GM18498 (cell line): ENCODE data around the gene HDAC4.

Source experiments
- ATAC-seq: cut with Tn5 transposase; IDR thresholded peaks from one replicate; pipeline ENCODE4 v1.9.1; 2021; ENCODE audit warnings: mild to moderate bottlenecking, moderate library complexity; ENCODE audit not compliant: unreplicated experiment

The HDAC4 gene

DNA sequence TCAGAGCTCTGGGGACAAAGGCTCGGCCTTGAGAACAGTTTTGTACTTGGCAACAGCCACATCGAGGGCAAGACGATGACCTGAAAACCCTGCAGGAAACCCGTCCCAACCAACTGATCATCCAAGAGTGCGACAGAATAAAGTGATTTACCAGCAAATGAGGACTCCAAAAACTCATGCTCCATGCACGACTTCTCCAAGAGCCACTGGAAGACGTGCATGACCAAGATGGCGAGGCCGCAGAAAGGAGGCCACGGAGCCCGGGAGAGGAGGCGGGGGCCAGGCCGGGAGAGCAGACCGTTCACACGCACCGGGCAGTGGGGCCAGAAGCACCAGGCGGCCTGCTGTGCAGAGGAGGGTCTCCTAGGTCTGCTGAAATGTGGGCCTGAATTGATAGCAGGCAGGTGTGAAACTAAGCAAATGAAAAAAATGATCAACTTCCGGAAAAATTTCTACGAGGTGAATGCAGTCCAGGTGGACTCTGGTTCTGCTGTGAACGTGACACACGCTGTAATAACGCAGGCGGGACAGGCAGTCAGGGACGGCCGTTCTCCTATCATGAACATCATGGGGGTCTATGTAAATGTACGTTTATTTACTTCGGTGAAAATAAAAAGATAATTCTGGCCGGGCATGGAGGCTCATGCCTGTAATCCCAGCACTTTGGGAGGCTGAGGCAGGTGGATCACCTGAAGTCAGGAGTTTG is 252.2 kb downstream of the HDAC4 start:
- ATAC-seq, result no peak

DNA sequence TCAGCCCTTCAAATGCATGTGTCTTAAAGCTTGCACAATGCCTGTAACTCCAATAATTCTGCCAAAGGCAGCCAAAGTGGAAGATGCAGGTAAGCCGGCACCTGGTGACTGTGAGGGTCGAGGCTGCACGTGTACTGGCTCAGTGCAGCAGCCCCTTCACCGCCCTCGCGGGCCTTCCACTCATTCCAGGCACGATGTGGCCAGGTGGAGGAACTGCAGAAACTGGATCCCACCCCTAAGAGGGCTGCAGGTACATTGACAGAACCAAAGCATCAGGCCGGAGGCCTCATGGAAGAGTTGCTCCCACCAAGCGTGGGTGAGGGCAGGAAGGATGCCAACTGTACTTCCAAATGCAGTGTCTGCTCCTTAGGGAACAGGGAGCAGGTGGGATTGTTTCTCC is 253.4 kb downstream of the HDAC4 start:
- no peak for ATAC-seq

DNA sequence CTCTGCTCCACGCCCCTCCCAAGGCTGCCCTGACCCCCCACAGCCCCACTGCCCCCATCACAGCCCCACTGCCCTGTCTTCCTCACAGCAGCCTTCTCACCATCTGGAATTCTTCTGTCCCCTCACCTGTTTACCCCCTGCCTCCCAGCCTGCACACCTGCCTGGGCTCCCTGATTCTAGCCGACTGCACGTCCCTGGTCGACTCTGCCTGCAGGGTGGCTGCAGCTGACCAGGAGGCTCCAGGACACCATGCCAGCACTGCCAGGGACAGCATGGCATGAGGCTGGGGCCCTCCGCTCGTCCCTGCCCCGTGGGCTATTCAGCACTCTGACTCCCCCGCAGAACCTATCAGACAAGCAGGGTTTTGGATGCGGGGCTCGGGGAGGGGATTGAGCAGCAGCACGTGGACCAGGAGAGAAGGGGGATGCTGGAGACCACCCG is 254.1 kb downstream of the HDAC4 start:
- ATAC-seq, result no peak

DNA sequence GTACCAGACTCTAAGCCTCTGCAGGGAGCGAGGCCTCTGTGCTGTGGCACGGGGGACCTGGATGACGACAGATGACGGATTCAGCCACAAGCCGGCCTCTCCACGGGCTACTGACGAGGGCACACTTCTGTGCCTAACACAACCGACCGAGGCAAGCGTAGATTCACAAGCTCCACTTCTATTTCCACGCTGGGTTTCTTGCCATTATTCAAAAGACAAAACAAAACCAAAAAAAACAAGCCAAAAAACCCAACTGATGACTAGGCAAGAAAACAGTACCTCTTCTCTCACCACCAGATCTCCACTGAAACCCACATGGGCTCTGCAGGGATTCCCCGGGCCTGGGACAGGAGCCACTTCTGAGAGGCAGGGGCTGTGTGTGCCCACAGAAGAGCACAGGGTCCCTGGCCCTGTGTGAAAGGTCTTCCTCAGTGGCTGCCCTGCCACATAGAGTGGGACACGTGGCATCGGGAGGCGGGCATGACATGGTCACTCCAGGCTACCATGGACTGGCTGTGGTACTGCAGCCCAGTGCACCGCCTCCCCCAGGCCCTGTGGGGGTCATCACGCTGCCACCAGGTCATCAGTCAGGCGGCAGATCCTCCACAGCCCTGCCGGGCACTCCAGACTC is 254.7 kb downstream of the HDAC4 start:
- ATAC-seq, result no peak

DNA sequence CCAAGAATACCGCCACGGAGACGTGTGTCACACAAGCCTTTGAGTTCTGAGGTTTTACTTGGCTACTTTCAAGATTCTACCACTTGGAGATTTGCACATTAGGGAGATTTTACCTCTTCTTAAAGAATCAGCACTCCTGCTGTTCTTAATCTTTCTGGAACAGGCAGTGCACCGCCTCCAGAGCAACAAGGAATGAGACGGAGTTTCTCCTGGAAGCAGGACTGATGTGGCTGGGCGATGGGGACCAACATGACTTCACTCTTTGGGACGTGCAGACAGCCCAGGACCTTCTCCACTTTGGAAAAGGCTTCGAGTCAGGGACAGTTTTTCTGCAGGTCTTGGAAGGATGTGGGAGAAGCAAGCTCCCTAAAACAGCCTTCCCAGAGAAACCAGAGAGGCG is 255.2 kb downstream of the HDAC4 start:
- no peak for ATAC-seq

DNA sequence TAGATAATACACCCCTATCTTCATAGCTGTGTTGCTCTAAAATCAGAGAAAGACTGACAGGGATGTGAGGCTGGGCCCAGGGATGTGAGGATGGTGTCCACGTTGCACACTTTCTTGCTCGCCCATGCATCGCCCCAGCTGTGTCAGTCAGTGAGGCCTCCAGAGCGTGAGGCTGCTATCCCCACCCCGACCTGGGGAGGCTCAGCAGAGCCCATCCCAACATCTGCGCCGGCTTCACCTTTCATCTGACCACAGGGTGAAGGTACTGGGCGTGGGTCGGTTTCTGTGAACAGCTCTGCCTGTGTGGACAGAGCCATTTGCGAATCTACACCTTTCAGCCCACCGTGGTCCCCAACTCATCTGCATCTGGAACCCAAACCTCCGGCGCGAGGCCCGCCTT is 255.7 kb downstream of the HDAC4 start:
- ATAC-seq, result no peak

DNA sequence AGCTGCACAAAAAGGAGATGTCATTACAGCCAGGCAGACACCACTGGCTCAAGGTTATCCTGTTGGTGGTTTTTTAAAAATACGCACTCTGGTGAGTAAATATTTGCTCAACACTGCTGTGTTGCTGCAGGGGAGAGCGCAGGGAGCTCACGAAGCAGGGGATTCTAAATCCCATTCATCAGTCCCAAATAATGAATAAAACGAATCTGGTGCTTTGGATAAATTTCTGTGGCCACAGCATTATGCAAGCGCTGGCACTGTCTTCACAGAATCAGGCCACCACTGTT is 256.2 kb downstream of the HDAC4 start:
- no peak for ATAC-seq

DNA sequence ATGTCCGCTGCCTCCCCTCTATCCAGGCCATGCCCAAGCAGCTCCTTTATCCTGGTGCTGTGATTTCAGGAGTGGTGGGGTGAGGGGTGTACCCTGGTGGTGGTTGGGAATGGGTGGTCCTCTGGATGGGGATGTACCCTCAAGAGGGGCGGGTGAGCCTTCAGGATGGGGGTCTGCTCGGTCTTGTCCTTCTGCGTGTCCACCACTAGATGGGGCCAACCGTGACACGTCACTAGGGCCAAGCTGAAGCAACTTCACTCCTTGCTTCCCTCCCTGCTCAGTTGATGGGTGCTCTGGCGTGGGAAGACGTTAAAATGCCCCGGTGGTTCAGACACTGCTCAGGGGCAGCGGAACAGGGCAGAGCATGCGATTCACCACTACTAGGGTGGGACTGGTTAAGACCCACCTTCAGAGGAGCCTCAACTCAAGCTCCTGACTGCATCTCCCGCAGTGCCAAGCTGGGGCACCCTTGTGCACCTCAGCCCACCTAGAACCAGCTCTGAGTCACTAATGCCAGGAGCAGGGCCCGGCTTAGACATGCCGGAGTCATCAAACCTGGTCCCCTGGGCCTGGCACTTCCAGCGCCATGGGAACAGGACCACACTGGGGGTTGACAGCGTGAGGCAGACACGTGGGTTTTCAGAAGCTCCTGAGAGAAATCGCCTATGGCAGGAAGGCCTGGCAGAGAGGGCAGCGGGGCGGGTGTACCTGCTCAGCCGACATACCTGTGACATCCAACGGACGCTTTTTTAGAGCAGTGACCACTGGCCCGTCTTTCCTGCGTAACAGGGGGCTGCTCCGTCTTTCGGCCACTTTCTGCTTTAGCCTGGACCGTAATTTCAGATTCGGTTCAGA is 256.7 kb downstream of the HDAC4 start:
- no peak for ATAC-seq

DNA sequence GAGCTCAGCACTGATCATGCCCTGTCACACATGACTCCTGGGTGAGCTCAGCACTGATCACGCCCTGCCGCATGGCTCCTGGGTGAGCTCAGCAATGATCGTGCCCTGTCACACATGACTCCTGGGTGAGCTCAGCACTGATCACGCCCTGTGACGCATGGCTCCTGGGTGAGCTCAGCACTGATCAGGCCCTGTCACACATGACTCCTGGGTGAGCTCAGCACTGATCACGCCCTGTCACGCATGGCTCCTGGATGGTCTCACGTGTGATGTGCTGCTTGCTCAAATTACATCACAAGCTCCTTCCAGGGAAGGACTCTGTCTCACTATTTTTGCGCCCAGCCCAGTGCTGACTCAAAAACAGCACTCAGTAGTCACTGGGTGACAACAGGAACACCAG is 258.0 kb downstream of the HDAC4 start:
- no peak for ATAC-seq

DNA sequence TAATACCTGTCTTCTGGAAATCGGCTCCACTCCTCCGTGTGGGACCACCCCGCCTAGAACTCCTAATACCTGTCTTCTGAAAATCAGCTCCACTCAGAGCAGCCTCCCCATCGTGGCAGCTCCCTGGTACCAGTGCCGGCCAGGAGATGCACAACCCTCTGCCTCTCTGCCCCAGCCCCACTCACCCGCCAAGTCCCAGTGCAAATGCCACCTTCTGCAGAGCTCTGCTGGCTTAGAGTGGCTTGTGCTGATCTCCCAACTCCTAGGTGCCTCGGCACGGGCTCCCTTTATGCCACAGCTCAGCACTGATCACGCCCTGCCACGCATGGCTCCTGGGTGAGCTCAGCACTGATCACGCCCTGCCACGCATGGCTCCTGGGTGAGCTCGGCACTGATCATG is 258.5 kb downstream of the HDAC4 start:
- no peak for ATAC-seq

DNA sequence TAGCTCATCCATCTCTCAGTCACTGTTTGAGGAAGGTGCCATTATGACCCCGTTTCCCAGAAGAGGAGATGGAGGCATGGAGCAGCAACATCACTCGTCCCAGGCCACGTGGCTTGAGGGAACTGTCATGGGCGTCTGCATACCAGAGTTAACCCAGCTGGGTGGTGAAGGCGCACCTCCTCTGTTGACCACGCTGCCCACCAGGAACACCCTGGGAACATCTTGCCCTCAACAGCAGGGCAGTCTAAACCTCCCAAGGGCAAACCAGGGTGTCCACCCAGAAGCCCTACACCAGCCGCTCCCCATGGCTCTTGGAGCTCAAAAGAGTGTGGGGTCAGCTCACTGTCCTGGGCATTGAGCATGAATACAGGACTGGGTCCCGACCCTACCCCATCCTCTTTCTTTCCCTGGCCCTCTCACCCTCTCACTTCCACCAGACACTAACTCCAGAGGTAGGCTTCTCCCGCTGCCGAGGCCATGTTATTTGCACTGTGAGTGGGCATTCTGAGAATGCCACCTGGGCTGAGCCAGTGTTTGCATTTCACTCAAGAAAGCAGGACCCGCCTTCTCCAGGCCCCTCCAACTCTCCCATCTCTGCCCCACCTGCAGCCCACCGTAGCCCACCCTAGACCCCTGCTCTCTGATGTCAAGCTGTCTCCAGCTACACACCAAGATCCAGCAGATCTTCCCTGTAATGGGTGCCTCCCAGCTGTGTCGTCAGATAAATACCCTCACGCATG is 259.6 kb downstream of the HDAC4 start:
- no peak for ATAC-seq

DNA sequence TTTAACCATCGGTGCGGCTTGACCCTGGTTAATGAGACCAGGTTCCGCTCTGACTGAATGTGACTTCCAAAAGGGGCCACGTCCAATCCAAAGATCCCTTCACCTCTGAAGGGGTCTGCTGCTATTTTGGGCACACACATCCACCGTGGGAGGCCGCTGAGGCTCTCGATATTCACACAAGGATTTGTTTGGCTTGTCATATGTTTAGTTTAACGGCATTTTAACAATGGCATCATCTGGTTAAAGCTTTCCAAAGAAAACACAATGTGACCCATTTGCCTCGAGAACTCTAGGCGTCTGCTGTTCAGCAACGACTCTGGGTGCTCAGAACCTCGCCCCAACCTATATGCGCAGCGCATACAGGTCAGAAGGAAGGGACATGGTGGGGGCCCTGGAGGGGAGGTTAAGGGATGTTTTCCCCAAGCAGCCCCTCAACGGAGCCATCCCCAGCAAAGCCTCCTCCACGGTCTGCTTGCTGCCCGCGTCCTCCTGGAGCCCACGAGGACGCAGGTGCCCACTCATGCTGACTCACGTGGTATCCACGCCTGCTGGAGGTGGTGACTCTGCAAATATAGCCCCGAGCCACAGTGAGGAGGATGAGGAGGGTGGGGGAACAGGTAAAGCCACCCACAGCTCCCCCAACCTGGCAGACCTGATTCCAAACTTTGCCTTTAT is 260.3 kb downstream of the HDAC4 start:
- no peak for ATAC-seq

DNA sequence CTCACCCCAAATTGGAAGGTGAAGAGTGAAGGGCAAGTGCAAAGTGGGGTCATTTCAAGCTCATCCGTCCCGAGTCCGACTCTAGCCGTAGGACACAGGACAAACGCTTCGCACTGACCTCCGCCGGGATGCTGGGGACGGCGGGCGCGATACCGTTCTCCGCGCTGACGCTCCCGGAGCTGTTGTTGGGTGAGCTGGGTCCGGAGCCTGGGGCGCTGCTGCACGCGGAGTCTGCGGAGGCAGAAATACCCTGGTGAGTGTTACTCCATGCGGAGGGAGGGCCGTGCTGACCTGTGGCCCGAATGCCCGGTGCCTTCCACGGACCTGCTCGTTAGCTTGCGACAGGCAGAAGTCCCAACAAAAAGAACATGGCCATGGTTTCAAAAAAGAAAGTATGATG is 261.3 kb downstream of the HDAC4 start:
- no peak for ATAC-seq

DNA sequence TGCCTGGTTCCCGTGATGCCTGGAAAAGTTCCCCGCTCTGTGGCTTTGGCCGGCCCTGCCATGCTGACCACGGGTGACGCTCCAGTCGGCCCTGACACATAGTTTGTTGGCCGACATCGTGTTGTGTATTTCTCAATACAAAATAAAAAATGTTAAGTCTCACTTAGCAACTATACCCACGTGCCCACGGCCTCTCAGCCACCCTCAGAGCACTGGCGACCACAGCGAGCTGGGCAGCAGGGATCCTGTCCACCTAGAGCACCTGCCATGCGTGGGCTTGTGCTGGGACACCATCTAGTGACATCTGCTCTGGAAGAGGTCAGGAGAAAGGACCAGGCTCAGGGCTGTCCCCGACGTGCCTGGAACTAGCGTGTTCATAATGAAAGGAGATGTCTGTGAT is 261.7 kb downstream of the HDAC4 start:
- ATAC-seq, result no peak

DNA sequence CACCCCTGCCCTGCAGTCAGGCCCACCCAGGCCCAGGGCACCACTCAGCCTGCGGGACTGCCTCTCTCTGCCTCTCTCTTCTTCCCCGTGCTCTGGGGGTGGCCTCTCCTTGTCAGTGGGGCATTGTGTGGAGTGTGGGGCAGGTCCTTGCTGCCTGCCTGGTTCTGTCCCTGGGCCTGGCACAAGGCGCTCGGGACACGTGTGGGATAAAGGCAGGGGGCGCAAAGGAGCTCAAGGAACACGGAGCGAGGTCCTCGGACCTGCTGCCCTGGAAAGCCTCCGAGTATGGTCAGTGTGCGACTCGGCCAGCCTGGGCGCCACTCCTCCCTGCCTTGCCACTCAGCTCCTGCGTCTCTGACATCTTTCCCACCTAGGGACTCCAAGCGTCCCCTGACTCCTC is 262.2 kb downstream of the HDAC4 start:
- no peak for ATAC-seq

DNA sequence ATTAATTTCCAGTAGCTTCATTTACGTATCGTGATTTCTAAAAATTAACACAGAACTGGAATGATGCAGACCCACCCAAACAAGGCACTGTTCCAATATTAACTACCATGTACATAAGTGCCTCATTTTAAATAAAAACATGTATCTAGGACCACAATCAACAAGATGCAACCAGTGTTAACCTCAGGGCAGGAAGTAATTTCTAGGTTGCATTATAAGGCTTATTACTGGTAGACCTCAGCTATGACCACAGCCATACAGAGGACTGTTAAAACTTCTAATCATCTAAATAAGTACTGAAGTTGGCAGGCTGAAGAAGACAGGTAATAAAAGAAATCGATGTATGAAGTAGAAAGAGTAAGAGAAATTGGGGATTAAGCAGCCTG is 262.9 kb downstream of the HDAC4 start:
- ATAC-seq, result no peak

DNA sequence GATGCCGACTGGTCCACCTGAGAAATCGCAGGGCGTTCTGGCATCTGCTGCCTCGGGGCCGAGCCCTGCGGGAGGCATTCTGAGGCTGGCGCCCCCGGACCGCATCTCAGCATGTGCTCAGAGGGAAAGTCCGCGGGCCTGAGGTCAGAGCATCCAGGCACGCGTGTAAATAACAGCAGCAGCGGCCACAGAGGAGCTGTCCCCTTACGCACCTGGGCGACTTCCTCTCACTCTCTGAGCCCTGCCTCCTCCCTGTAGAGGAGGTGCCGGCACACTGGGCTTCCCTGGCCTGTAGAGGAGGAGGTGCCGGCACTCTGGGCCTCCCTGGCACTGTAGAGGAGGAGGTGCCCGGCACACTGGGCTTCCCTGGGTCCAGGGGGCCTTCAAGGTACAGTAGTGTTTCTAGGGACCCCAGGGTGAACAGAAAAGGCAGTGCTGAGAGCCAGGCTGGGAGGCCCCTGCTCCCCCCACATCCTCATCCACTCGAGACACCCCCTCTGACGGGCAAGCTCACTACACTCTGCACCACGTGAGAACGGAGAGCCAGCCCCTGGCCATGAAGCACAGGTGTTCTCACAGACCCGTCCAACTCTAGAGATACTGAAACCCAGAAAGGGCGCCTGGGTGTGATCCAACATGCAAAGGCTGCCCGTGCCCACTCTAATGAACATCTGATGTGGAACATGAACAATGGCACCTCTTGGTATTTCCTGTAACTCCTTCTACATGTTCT is 263.5 kb downstream of the HDAC4 start:
- ATAC-seq, result no peak

DNA sequence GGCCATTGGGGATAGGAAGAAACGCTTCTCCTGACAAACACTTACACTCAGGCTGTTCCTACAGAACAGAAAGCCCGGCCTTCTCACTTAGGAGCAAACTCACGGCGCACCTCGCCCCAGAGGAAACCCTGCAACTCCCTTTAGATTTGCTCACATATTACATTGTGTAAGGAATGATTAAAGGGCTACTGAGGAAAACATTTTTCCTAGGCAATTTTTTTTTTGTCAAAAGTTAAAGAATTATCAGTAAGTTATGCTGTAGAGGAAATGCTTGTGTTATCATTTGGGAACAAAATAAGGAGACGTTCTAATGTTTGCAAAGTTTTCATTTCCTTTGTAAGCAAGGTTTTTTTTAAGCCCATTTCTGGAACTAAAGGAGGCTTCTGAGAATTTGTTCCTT is 264.1 kb downstream of the HDAC4 start:
- no peak for ATAC-seq

DNA sequence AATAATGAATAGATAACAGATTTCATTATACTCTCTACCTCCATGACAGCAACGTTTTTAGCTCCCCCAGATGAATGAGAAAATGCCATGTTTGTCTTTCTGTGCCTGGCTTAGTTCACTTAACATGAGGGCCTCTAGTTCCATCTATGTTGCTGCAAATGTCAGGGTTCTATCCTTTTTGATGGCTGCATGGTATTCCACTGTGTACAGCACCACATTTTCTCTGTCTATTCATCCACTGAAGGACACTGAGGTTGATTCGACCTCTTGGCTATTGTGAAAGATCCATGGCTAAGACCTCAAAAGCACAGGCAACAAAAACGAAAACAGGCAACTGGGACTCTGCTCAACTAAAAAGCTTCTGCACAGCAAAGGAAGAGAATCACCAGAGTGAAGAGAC is 264.6 kb downstream of the HDAC4 start:
- no peak for ATAC-seq

DNA sequence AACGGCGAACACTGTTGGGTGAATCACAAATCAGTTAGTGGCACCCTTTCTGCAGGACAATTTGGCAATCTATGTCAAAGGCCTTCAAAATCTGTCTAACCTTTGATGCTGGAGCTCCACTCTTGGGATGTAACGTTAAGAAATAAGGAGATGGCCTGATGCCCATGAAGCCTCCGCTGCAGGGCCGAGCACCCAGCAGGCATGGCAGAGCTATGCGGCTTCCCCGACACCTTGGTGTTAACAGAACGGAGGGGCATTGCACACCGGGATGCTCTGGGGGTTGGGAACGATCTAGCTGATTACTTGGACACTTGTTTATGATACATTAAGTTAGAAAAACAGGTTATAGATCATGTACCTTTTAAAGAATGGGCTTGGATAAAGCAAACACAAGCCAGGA is 265.3 kb downstream of the HDAC4 start:
- ATAC-seq, result no peak
